C4-2B (cell line): ENCODE results near the gene SNRNP70.
"Not testable (repeated sequence)": the region's sequence is repeated elsewhere in the genome, so short reads cannot be mapped to it uniquely, and the experiment has no call there.

Experiments
- H3K27ac ChIP-seq: fragments of 450-650 bp; 2 replicates; pipeline ENCODE4 v1.5.1; 2017
- CTCF ChIP-seq: fragments of 450-650 bp; conservative IDR thresholded peaks from 2 replicates; pipeline ENCODE4 v1.5.1; 2017; ENCODE audit warnings: mild to moderate bottlenecking
- ZFX ChIP-seq: fragments of 450-650 bp; IDR thresholded peaks from 2 replicates; pipeline ENCODE4 v1.6.1; 2017

The SNRNP70 gene

GRCh38 chr19:49056101-49056901 lies 28.9 kb upstream of the SNRNP70 start:
- TF ChIP-seq ZFX: no peak
- no peak; the same call in 1 of the 2 replicates for TF ChIP-seq CTCF
- no peak overlapping the region; the same call in 1 of the 2 replicates for H3K27ac ChIP-seq

GRCh38 chr19:49056902-49057596 lies 28.2 kb upstream of the SNRNP70 start:
- not testable (repeated sequence) for H3K27ac ChIP-seq

- TF ChIP-seq CTCF (no peak), ZFX (no peak)
- H3K27ac ChIP-seq: no peak within 1 kb of the TSS; the same call in 1 of the 2 replicates
Measured at GRCh38 chr19:49057636-49058234, 27.5 kb upstream of the SNRNP70 start, which contains the start of gene CGB7. CGB7 (minus strand) TSS chr19:49057749; CDS start chr19:49055375, 2,374 bp downstream.

- no peak for TF ChIP-seq CTCF
- TF ChIP-seq ZFX: no peak
- H3K27ac ChIP-seq: no peak overlapping the region
Measured at GRCh38 chr19:49058562-49058961, 26.7 kb upstream of the SNRNP70 start.

- TF ChIP-seq ZFX (no peak), CTCF (no peak)
Measured at GRCh38 chr19:49059053-49059452, 26.2 kb upstream of the SNRNP70 start.

GRCh38 chr19:49061000-49061399 lies 24.3 kb upstream of the SNRNP70 start:
- TF ChIP-seq CTCF (no peak), ZFX (no peak)

More at GRCh38 chr19:49059053-49059452, 26.2 kb upstream of the SNRNP70 start:
- no peak overlapping the region for H3K27ac ChIP-seq

GRCh38 chr19:49061445-49061844 lies 23.8 kb upstream of the SNRNP70 start:
- H3K27ac ChIP-seq: no peak overlapping the region
- no peak for TF ChIP-seq CTCF
- no peak for TF ChIP-seq ZFX

More at GRCh38 chr19:49061000-49061399, 24.3 kb upstream of the SNRNP70 start:
- no peak overlapping the region for H3K27ac ChIP-seq
